ENCODE results near the gene ADGRD1. TPM values are rescaled to one million over a fixed set of nuclear protein-coding genes. Genes with fewer than 3 reads are reported as not detected.
"Not testable (repeated sequence)": the region's sequence is repeated elsewhere in the genome, so short reads cannot be mapped to it uniquely, and the experiment has no call there.

Gene ADGRD1
- total and polyA plus RNA-seq, 3 experiments from 2014 or later = 1.1 to 1.3 TPM; not detected in 1

- no peak overlapping the region for H3K4me3 Mint-ChIP-seq
- H3K9me3 Mint-ChIP-seq = no peaks in the 10 kb centered on the region
- CTCF ChIA-PET = no interaction called here
- Histone ChIP-seq H3K4me1 (ENCODE audit: insufficient read depth, low read length) (no peaks in the 10 kb centered on the region), H3K9me3 (ENCODE audit: low read length) (no peaks in the 10 kb centered on the region), H3K4me3 (ENCODE audit: low read length) (no peak overlapping the region), H3K36me3 (ENCODE audit: insufficient read depth, low read length) (no peaks in the 10 kb centered on the region), H3K27me3 (ENCODE audit: insufficient read depth, low read length, poor library complexity, severe bottlenecking) (no peaks in the 10 kb centered on the region), H3K27ac (ENCODE audit: low read depth, low read length) (no peak overlapping the region)
- H3K4me1 Mint-ChIP-seq = no peaks in the 10 kb centered on the region
- peaks cover 3 to 42% of the 10 kb centered on the region in 2 donors for H3K27me3 Mint-ChIP-seq
- H3K27ac Mint-ChIP-seq = peak overlapping the region in 1 of 8 donors; percentile 65
- DNase-seq = no peak
- POLR2A ChIA-PET = no interaction called here
- H3K36me3 Mint-ChIP-seq = no peaks in the 10 kb centered on the region
Measured at GRCh38 chr12:131066207-131066885, 112.6 kb downstream of the ADGRD1 start.

- peak overlapping the region in 1 of 8 donors; percentile 43 for H3K27ac Mint-ChIP-seq
- Histone ChIP-seq H3K4me3 (ENCODE audit: low read length) (no peak overlapping the region), H3K36me3 (ENCODE audit: insufficient read depth, low read length) (no peaks in the 10 kb centered on the region), H3K27me3 (ENCODE audit: insufficient read depth, low read length, poor library complexity, severe bottlenecking) (no peaks in the 10 kb centered on the region), H3K9me3 (ENCODE audit: low read length) (no peaks in the 10 kb centered on the region), H3K4me1 (ENCODE audit: insufficient read depth, low read length) (no peaks in the 10 kb centered on the region), H3K27ac (ENCODE audit: low read depth, low read length) (no peak overlapping the region)
- peaks cover 3 to 37% of the 10 kb centered on the region in 2 donors for H3K27me3 Mint-ChIP-seq
- no peaks in the 10 kb centered on the region for H3K36me3 Mint-ChIP-seq
- ChIA-PET POLR2A (no interaction called here), CTCF (no interaction called here)
- DNase-seq = no peak
- no peaks in the 10 kb centered on the region for H3K4me1 Mint-ChIP-seq
- H3K4me3 Mint-ChIP-seq = no peak overlapping the region
- H3K9me3 Mint-ChIP-seq = no peaks in the 10 kb centered on the region
Measured at GRCh38 chr12:131066886-131067490, 113.3 kb downstream of the ADGRD1 start.

DNA sequence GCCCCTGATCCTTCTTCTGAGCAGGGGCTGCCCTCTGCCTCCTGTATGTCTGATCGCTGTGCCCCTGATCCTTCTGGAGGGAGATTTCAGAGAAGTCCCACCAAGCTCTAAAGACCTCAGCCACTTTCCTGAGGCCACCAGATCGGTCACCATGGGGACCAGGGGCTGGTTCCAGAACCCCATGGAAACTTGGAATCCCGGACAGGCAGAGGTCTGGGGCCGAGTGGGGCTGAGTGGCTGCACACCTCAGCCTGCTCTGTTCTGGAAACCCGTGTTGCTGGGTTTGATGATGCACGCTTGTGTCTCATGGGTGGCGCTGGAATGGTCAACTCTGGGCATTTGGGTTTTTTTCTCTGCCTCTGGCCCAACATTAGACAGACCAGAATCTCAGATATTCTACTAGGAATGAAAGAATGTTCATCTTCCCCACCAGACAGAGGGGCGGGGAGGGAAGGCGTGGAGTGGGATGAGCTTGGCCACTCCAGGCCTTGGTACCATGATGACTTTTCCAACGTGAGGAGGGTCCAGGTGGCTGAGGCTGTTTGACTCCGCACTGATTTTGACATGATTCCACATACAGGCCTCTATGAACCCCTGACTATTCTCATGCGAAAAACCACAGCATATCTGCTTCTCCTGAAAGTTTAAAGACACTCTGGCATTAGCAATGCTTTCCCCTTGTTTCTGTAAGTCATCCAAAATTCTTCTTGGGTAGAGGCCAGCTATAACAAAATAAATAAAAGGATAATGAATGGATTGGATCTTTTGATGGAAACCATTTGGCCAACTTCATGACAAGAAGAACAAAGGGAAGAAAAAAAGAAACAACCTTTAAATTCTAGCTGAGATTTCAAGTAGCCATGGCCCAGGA, 114.5 kb downstream of the ADGRD1 start:
- peaks cover 3 to 31% of the 10 kb centered on the region in 2 donors for H3K27me3 Mint-ChIP-seq

DNA sequence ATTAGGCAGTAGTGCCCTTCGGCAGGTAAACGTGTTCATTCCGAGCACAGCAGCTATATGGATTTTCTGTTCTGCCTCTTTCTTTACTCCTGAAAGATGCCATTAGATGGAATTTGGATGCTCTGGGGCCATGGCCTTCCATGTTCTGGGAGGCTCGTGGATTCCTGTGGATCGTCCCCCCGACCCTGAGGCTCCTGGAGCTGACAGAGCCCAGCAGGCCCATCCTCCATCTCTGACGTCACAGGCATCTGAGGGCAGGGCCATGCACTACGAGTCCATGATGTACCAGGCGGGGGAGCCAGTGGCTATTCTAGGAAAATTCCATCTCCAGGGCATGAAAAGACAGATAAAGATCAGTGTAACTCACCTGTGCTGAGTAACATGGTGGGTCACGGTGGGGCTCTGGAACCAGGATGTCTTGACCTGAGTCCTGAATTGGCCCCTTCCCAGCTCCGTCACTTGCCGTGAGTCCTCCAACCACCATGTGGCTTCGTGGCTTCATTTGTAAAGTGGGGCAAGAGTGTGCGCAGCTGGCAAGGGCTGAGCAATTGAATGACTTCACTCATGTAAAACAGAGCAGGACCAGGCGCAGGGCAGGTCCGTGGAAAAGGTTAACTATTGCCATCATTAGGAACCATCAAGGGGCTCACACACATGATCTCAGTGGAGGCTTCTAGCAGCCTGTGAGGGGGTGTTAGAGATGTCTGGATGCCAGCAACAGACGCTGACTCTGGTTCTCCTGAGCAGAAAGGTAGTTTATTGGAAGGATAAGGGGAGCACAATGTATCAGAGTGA, 115.4 kb downstream of the ADGRD1 start:
- H3K27me3 Mint-ChIP-seq = peaks cover 2 to 22% of the 10 kb centered on the region in 2 donors
- CTCF ChIA-PET = interaction anchor here (0.7 to 1.2 kb wide), 2 partner anchors 21 to 35 kb away, joined by 3 read pairs; no protein-coding TSS in a partner anchor
- H3K4me3 ChIP-seq (ENCODE audit: low read length); H3K27ac Mint-ChIP-seq; H3K27me3 ChIP-seq (ENCODE audit: insufficient read depth, low read length, poor library complexity, severe bottlenecking); H3K9me3 Mint-ChIP-seq; H3K4me1 ChIP-seq (ENCODE audit: insufficient read depth, low read length); H3K4me3 Mint-ChIP-seq; H3K27ac ChIP-seq (ENCODE audit: low read depth, low read length); H3K36me3 Mint-ChIP-seq; POLR2A ChIA-PET; DNase-seq; H3K9me3 ChIP-seq (ENCODE audit: low read length); H3K4me1 Mint-ChIP-seq; H3K36me3 ChIP-seq (ENCODE audit: insufficient read depth, low read length): not testable (repeated sequence)

More for the DNA sequence above, 114.5 kb downstream of the ADGRD1 start:
- Histone ChIP-seq H3K4me3 (ENCODE audit: low read length) (no peak overlapping the region), H3K27me3 (ENCODE audit: insufficient read depth, low read length, poor library complexity, severe bottlenecking) (no peaks in the 10 kb centered on the region), H3K36me3 (ENCODE audit: insufficient read depth, low read length) (no peaks in the 10 kb centered on the region), H3K4me1 (ENCODE audit: insufficient read depth, low read length) (no peaks in the 10 kb centered on the region), H3K27ac (ENCODE audit: low read depth, low read length) (no peak overlapping the region), H3K9me3 (ENCODE audit: low read length) (no peaks in the 10 kb centered on the region)
- no peaks in the 10 kb centered on the region for H3K36me3 Mint-ChIP-seq
- no peak overlapping the region for H3K4me3 Mint-ChIP-seq
- no peaks in the 10 kb centered on the region for H3K4me1 Mint-ChIP-seq
- no peak for DNase-seq
- CTCF ChIA-PET = interaction anchor here (0.7 to 1.2 kb wide), 2 partner anchors 20 to 36 kb away, joined by 3 read pairs; no protein-coding TSS in a partner anchor
- no peak overlapping the region for H3K27ac Mint-ChIP-seq
- no peaks in the 10 kb centered on the region for H3K9me3 Mint-ChIP-seq
- POLR2A ChIA-PET = no interaction called here

GRCh38 chr12:131070136-131070535, 116.4 kb downstream of the ADGRD1 start:
- CTCF ChIA-PET; H3K4me3 ChIP-seq (ENCODE audit: low read length); H3K36me3 ChIP-seq (ENCODE audit: insufficient read depth, low read length); POLR2A ChIA-PET; H3K27me3 ChIP-seq (ENCODE audit: insufficient read depth, low read length, poor library complexity, severe bottlenecking); H3K9me3 ChIP-seq (ENCODE audit: low read length); DNase-seq; H3K36me3 Mint-ChIP-seq; H3K27ac ChIP-seq (ENCODE audit: low read depth, low read length); H3K4me1 ChIP-seq (ENCODE audit: insufficient read depth, low read length); H3K4me1 Mint-ChIP-seq; H3K4me3 Mint-ChIP-seq; H3K27ac Mint-ChIP-seq; H3K9me3 Mint-ChIP-seq: not testable (repeated sequence)
- peaks cover 3 to 19% of the 10 kb centered on the region in 2 donors for H3K27me3 Mint-ChIP-seq

GRCh38 chr12:131070668-131071067, 117.0 kb downstream of the ADGRD1 start:
- H3K36me3 Mint-ChIP-seq; H3K27me3 ChIP-seq (ENCODE audit: insufficient read depth, low read length, poor library complexity, severe bottlenecking); H3K36me3 ChIP-seq (ENCODE audit: insufficient read depth, low read length); H3K4me1 ChIP-seq (ENCODE audit: insufficient read depth, low read length); H3K27ac ChIP-seq (ENCODE audit: low read depth, low read length); H3K4me3 Mint-ChIP-seq; H3K9me3 Mint-ChIP-seq; H3K4me3 ChIP-seq (ENCODE audit: low read length); H3K27ac Mint-ChIP-seq; POLR2A ChIA-PET; H3K9me3 ChIP-seq (ENCODE audit: low read length); CTCF ChIA-PET; DNase-seq; H3K4me1 Mint-ChIP-seq: not testable (repeated sequence)
- H3K27me3 Mint-ChIP-seq = peaks cover 6 to 15% of the 10 kb centered on the region in 2 donors

- H3K36me3 ChIP-seq (ENCODE audit: insufficient read depth, low read length); H3K36me3 Mint-ChIP-seq; H3K4me1 Mint-ChIP-seq; H3K9me3 ChIP-seq (ENCODE audit: low read length); H3K27me3 ChIP-seq (ENCODE audit: insufficient read depth, low read length, poor library complexity, severe bottlenecking); H3K9me3 Mint-ChIP-seq; DNase-seq; H3K27ac ChIP-seq (ENCODE audit: low read depth, low read length); H3K4me3 ChIP-seq (ENCODE audit: low read length); H3K4me1 ChIP-seq (ENCODE audit: insufficient read depth, low read length); H3K4me3 Mint-ChIP-seq; POLR2A ChIA-PET; H3K27ac Mint-ChIP-seq; CTCF ChIA-PET: not testable (repeated sequence)
- peaks cover 6 to 14% of the 10 kb centered on the region in 2 donors for H3K27me3 Mint-ChIP-seq
Measured at GRCh38 chr12:131071234-131071820, 117.6 kb downstream of the ADGRD1 start.

Measured in CD8-positive, alpha-beta memory T cell (primary cell).